ENCODE results near the gene GOLGA8M.
"Not testable (repeated sequence)": the region's sequence is repeated elsewhere in the genome, so short reads cannot be mapped to it uniquely, and the experiment has no call there.

GOLGA8M gene

DNA sequence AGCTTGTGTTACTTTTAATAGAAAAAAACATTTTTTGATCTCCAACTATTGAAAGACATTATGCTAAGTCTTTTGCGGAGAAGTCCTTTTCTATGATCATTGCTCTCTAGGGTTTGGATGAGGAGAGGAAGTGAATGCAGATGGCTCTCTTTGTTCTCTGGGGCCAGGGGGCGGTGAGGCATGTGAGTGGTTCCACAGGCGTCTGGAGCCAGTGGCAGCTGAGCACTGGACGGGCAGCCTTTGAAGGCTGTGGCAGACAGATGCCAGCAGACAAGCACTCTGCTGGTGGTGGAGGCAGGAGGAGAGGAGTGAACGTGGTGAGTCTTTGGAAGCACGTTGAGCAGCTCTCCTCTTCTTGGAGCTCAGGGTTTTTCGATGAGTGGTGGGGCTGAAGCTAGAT, 51.5 kb downstream of the GOLGA8M start:
- DNase-seq (ENCODE audit: low read depth) = not testable (repeated sequence)

DNA sequence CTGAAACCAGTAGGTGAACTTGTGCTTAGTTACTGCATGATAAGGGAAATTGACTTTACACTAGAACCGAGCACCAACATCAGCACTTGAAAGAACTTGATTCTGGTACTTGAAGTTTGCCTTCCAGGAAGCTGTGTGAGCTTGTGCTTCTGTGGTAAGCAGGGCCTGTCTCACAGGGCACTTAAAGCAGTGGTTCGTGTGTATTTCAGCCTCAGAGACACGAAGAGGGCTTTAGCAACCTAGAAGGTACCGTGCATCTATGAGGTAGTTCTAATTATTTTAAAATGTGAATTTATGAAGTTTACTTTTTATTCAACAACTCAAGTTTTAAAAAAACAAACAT, 56.2 kb downstream of the GOLGA8M start:
- DNase-seq (ENCODE audit: low read depth) = not testable (repeated sequence)

DNA sequence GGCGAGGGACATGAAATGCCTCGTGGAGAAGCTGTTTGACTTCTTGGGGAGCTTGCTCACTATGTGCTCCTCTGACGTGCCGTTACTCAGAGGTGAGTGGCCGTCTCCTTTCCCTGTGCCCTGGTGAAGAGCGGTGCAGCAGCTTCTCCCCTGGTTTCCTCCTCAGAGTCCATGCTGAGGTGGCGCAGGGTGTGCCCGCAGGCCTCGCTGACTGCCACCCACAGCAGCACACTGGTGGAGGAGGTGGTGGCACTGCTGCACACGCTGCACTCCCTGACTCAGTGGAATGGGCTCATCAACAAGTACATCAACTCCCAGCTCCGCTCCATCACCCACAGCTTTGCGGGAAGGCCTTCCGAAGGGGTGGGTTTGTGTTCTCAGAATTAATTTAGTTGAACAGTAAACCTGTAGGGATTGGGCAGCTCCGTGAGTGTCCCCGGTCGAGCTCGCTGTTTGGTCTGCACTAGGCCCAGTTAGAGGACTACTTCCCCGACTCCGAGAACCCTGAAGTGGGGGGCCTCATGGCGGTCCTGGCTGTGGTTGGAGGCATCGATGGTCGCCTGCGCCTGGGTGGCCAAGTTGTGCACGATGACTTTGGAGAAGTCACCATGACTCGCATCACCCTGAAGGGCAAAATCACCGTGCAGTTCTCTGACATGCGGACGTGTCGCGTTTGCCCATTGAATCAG, 56.7 kb downstream of the GOLGA8M start:
- not testable (repeated sequence) for DNase-seq (ENCODE audit: low read depth)

DNA sequence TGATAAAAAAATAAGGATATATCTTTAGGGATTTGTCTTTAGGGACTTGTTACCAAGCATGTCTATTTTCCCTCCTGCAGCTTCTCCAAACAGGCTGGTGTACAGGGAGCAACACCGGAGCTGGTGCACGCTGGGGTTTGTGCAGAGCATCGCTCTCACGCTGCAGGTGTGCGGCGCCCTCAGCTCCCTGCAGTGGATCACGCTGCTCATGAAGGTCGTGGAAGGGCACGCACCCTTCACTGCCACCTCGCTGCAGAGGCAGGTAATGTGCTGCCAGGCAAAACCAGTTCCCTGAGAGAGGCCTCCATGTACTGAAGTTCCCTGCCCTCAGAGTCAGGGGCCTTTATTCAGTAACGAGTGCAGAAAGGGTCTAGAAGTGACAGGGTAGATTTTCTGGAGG, 58.0 kb downstream of the GOLGA8M start:
- DNase-seq (ENCODE audit: low read depth) = not testable (repeated sequence)

DNA sequence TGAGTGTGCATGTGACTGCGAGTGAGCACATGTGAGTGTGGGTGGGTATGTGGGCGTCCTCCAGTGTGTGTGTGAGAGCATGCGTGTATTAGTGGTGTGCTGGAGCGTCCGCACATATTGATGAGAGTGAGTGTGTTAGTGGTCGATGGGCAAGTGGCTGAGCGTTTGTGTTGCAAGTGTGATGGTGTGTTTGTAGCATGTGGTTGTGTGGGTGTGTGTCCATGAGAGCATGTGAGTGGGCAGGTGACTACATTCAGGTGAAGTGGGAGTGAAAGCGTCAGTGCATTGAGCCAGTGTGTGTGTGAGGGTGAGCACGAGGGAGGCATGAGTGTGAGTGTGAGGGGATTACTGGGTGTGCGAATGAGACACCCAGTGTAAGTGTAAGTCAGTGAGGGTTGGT, 59.7 kb downstream of the GOLGA8M start:
- not testable (repeated sequence) for DNase-seq (ENCODE audit: low read depth)

Data from ELR (cell line).